ENCODE results near the gene EVA1C.
"Not testable (repeated sequence)": the region's sequence is repeated elsewhere in the genome, so short reads cannot be mapped to it uniquely, and the experiment has no call there.

EVA1C gene

GRCh38 chr21:32554832-32555638, 142.5 kb downstream of the EVA1C start:
- no peak for DNase-seq

- DNase-seq: no peak
Measured at GRCh38 chr21:32558106-32558505, 145.6 kb downstream of the EVA1C start.

DNA sequence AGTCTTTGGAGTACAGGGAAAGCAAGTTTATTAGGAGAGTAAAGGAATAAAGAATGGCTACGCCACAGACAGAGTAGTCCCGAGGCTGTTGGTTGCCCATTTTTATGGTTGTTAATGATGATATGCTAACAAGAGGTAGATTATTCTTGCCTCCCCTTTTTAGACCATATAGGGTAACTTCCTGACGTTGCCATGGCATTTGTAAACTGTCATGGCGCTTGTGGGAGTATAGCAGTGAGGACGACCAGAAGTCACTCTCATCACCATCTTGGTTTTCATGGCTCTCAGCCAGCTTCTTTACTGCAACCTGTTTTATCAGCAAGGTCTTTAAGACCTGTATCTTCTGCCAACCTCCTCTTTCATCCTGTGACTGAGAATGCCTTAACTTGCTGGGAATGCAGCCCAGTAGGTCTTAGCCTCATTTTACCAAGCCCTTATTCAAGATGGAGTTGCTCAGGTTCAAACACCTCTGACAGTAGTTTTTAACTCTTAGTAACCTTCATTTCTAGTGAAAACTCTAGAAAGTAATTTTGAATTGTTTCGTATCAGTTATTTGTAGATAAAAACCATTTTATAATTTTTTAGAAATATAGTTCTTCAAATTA, 146.6 kb downstream of the EVA1C start:
- no peak for DNase-seq

- no peak for DNase-seq
Measured at GRCh38 chr21:32560896-32561295, 148.4 kb downstream of the EVA1C start.

GRCh38 chr21:32561476-32561875, 149.0 kb downstream of the EVA1C start:
- DNase-seq: not testable (repeated sequence)

DNA sequence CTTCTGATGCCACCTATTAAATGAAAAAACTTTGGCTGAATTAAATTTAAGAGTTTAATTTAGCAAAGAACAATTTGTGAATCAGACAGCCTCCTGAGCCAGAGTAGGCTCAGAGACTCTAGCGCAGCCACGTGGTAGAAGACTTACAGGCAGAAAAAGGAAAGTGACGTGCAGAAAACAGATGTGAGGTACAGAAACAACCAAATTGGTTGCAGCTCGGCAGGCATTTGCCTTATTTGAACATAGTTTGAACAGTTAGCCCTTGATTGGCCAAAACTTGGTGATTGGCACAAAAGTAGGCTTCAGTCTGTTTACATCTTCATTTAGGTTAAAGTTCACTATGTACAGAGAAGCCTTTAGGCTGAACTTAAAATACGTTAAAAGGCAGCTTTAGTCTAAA, 149.9 kb downstream of the EVA1C start:
- DNase-seq: peak in 12 of 58 donors; percentile 0 to 42 (median 6)

- DNase-seq: no peak
Measured at GRCh38 chr21:32562915-32563314, 150.4 kb downstream of the EVA1C start.
